K562 (cell line): ENCODE data around the gene ARHGEF10L. TPM values are rescaled to one million over a fixed set of nuclear protein-coding genes. Genes with fewer than 3 reads are reported as not detected.

Experiments used
- ATAC-seq: fragments of 200-7000 bp; cut with Tn5 transposase; 3 replicates; pipeline ENCODE4 v1.9.1; 2020; ENCODE audit warnings: moderate library complexity
- BruUV-seq: library from RNA; stranded (reverse); fragments of 400-500 nt; replicated peaks from 2 replicates; lab custom pipeline; 2021; lab: Mats Ljungman, UMichigan
- CTCF ChIA-PET: fragments of 300-600 bp; formaldehyde crosslinking; extraction: SDS; loops from one replicate; lab custom pipeline; 2021; ENCODE audit warnings: low intra/inter-chr PET ratio; lab: Yijun Ruan, JAX
- POLR2A ChIA-PET: fragments of 300-600, 350-650 bp; sonication (Branson Sonifier 250); formaldehyde crosslinking; extraction: SDS; loops from one replicate; lab custom pipeline; 2021; ENCODE audit warnings: antibody characterized with exemption, inconsistent platforms; lab: Yijun Ruan, JAX
- DNase-seq, 4 experiments: peaks; one replicate each; pipeline versions ENCODE4 v3.0.0 to v3.0.0-alpha.2; 2011 to 2018; ENCODE audit warnings: low spot score in 3 of 4, mixed read lengths in 3 of 4; ENCODE audit errors: extremely low read depth in 1 of 4
- FAIRE-seq: peaks from 2 replicates; lab custom pipeline; 2011; peaks lifted over from hg19 to GRCh38; lab: Jason Lieb, UNC
- H2AFZ ChIP-seq: 2 replicates; pipeline ENCODE4 v1.6.0; 2011; ENCODE audit warnings: low read depth, low read length, control low read depth, inconsistent platforms
- H3K27ac ChIP-seq: fragments of 200-600 bp; 3 replicates; pipeline ENCODE4 v1.8.0; 2011; ENCODE audit warnings: low read depth, mild to moderate bottlenecking, control low read depth, inconsistent platforms, low read length, moderate library complexity, mixed read lengths; ENCODE audit errors: extremely low read depth
- H3K27me3 ChIP-seq, 2 experiments: fragments of 300-600 bp in 1 of 2; 2 replicates in 1 of 2; 3 replicates in 1 of 2; pipeline versions ENCODE4 v1.6.0 to v1.8.0; 2011; ENCODE audit warnings: inconsistent platforms in 2 of 2, low read length in 2 of 2, mild to moderate bottlenecking in 1 of 2, mixed read lengths in 1 of 2, moderate library complexity in 1 of 2; ENCODE audit not compliant: control insufficient read depth in 2 of 2, insufficient read depth in 2 of 2
- H3K36me3 ChIP-seq: fragments of 300-600 bp; 3 replicates; pipeline ENCODE4 v1.8.0; 2011; ENCODE audit warnings: mild to moderate bottlenecking, low read length, inconsistent platforms; ENCODE audit not compliant: control insufficient read depth, insufficient read depth
- H3K4me1 ChIP-seq, 2 experiments: fragments of 200-600 bp in 1 of 2; replicated peaks in 1 of 2; 2 replicates in 1 of 2; 3 replicates in 1 of 2; pipeline versions ENCODE4 v1.5.1 to v1.8.0; 2011; ENCODE audit warnings: inconsistent platforms in 2 of 2, low read length in 2 of 2, mild to moderate bottlenecking in 1 of 2, mixed read lengths in 1 of 2, moderate library complexity in 1 of 2; ENCODE audit not compliant: control insufficient read depth in 2 of 2, insufficient read depth in 2 of 2
- H3K4me2 ChIP-seq: 2 replicates; pipeline ENCODE4 v1.6.1; 2011; ENCODE audit warnings: low read length, control low read depth, inconsistent platforms, mixed read lengths; ENCODE audit not compliant: insufficient read depth
- H3K4me3 ChIP-seq: fragments of 200-600 bp; sonication (generic), shearing (Covaris generic); 2 replicates; pipeline ENCODE4 v1.5.1; 2016; ENCODE audit warnings: control low read depth, inconsistent platforms
- H3K79me2 ChIP-seq: fragments of 200-600 bp; 3 replicates; pipeline ENCODE4 v1.8.0; 2011; ENCODE audit warnings: low read length, inconsistent platforms; ENCODE audit not compliant: control insufficient read depth, insufficient read depth
- H3K9ac ChIP-seq, 2 experiments: 2 replicates each; pipeline versions ENCODE4 v1.6.0 to v1.6.1; 2011; ENCODE audit warnings: low read depth in 2 of 2, low read length in 2 of 2, control low read depth in 1 of 2, inconsistent platforms in 1 of 2, mild to moderate bottlenecking in 1 of 2, mixed read lengths in 1 of 2; ENCODE audit not compliant: insufficient read depth in 1 of 2
- H3K9me1 ChIP-seq: one replicate; pipeline ENCODE4 v1.6.0; 2011; ENCODE audit warnings: inconsistent platforms, mild to moderate bottlenecking, low read length, moderate library complexity; ENCODE audit not compliant: control insufficient read depth, insufficient read depth
- H3K9me3 ChIP-seq: replicated peaks from 2 replicates; pipeline ENCODE4 v1.5.1; 2011; ENCODE audit warnings: low read depth, low read length, inconsistent platforms; ENCODE audit not compliant: control insufficient read depth, insufficient read depth
- H4K20me1 ChIP-seq: replicated peaks from 2 replicates; pipeline ENCODE4 v1.6.1; 2011; ENCODE audit warnings: low read length, inconsistent platforms, mixed read lengths; ENCODE audit not compliant: control insufficient read depth, insufficient read depth
- NR1H2 ChIP-seq: sonication (generic); formaldehyde crosslinking; IDR thresholded peaks from 2 replicates; pipeline ENCODE4 v1.4.0; 2020; ENCODE audit warnings: mild to moderate bottlenecking, missing genetic modification reagents
- POLR2A ChIP-seq: fragments of 450-650 bp; conservative IDR thresholded peaks from 2 replicates; pipeline ENCODE4 v1.6.1; 2016
- RFX5 ChIP-seq: IDR thresholded peaks from 2 replicates; pipeline ENCODE4 v1.6.1; 2011; ENCODE audit warnings: low read depth, mild to moderate bottlenecking, improper control_type of control experiment, low read length
- SMARCE1 ChIP-seq: fragments of 450-650 bp; IDR thresholded peaks from 2 replicates; pipeline ENCODE4 v1.7.1; 2016; ENCODE audit warnings: mild to moderate bottlenecking
- YY1 ChIP-seq, 3 experiments: IDR thresholded peaks; 2 replicates each; pipeline ENCODE4 v1.6.1; 2011; ENCODE audit warnings: low read length in 2 of 3, mild to moderate bottlenecking in 2 of 3, moderate library complexity in 2 of 3, borderline replicate concordance in 1 of 3, control low read depth in 1 of 3, low read depth in 1 of 3; ENCODE audit not compliant: insufficient read depth in 3 of 3, insufficient replicate concordance in 2 of 3, control insufficient read depth in 1 of 3, insufficient read length in 1 of 3; ENCODE audit errors: extremely low read depth in 1 of 3
- ZNF239 ChIP-seq: fragments of 250-450 bp; sonication (Bioruptor Pico); IDR thresholded peaks from 2 replicates; pipeline ENCODE4 v1.4.0; 2020; ENCODE audit warnings: mild to moderate bottlenecking
- ZNF668 ChIP-seq: fragments of 250-450 bp; sonication (Bioruptor Pico); IDR thresholded peaks from 2 replicates; pipeline ENCODE4 v1.8.0; 2022; ENCODE audit warnings: mild to moderate bottlenecking, inconsistent platforms
- WGBS: fragments of 100-300 bp; shearing (Covaris generic); methylation state at CpG from one replicate; pipeline ENCODE4 v1.1.6; 2016; ENCODE audit warnings: low coverage, mixed read lengths; ENCODE audit not compliant: insufficient coverage; ENCODE audit errors: missing lambda C conversion rate; 5-methylcytosine and 5-hydroxymethylcytosine counted together
- in situ Hi-C: fragments of 300-500 bp; cut with MboI; formaldehyde crosslinking; loops from 4 replicates; pipeline ENCODE4 v1.15.0; 2018; ENCODE audit warnings: inconsistent platforms, mixed read lengths
- intact Hi-C: fragments of 100-400 bp; cut with micrococcal nuclease; formaldehyde crosslinking; loops from 2 replicates; pipeline ENCODE4 v1.14.2; 2022
- polyA plus RNA-seq, 8 experiments: library from polyadenylated mRNA; depleted of rRNA in 4 of 8; stranded (reverse) in 5 of 8; unstranded in 3 of 8; fragments of >200 nt; fragmentation: Nextera tagmentation in 2 of 8; fragmentation: Illumina TruSeq in 1 of 8; extraction: Ambion mirVana in 2 of 8; extraction: Trizol in 1 of 8; gene quantifications; 2 replicates each; pipeline versions ENCODE4 v1.2.1 to v1.2.3, GENCODE V29; 2011 to 2014; ENCODE audit warnings: inconsistent platforms in 1 of 8, missing spikeins in 1 of 8
- total RNA-seq, 7 experiments: library from RNA; depleted of rRNA in 6 of 7; stranded (reverse); fragments of >200 nt in 6 of 7; fragmentation: Illumina TruSeq in 2 of 7; extraction: Trizol in 2 of 7; gene quantifications; 2 replicates each; pipeline versions ENCODE4 v1.2.1 to v1.2.3, GENCODE V29; 2011 to 2021; ENCODE audit warnings: low replicate concordance in 1 of 7
- TF ChIP-seq, protein P1 (sequence below): fragments of 250-450 bp; sonication (Bioruptor Pico); IDR thresholded peaks from 2 replicates; pipeline ENCODE4 v1.5.0; 2022; ENCODE audit warnings: mild to moderate bottlenecking
- TF ChIP-seq, protein P2 (sequence below), 2 experiments: fragments of 450-650 bp in 1 of 2; sonication (generic) in 1 of 2; formaldehyde crosslinking in 1 of 2; IDR thresholded peaks in 1 of 2; conservative IDR thresholded peaks in 1 of 2; 2 replicates each; pipeline versions ENCODE4 v1.6.1 to v1.8.1; 2016 to 2023; ENCODE audit warnings: mild to moderate bottlenecking in 2 of 2, moderate library complexity in 2 of 2, inconsistent platforms in 1 of 2, missing genetic modification reagents in 1 of 2
- TF ChIP-seq, protein P3 (sequence below): sonication (generic); formaldehyde crosslinking; IDR thresholded peaks from 2 replicates; pipeline ENCODE4 v1.8.1; 2023; ENCODE audit warnings: missing genetic modification reagents, mild to moderate bottlenecking, borderline replicate concordance
- TF ChIP-seq, protein P4 (sequence below): fragments of 450-650 bp; IDR thresholded peaks from 2 replicates; pipeline ENCODE4 v1.6.1; 2016; ENCODE audit warnings: missing biosample characterization, missing genetic modification characterization

The ARHGEF10L gene
- total and polyA plus RNA-seq, 9 of the 15 experiments (the other 6 are each of a cell fraction or from before 2014, with no cell fraction given), result 0.09 to 0.13 TPM; not detected in 7

DNA sequence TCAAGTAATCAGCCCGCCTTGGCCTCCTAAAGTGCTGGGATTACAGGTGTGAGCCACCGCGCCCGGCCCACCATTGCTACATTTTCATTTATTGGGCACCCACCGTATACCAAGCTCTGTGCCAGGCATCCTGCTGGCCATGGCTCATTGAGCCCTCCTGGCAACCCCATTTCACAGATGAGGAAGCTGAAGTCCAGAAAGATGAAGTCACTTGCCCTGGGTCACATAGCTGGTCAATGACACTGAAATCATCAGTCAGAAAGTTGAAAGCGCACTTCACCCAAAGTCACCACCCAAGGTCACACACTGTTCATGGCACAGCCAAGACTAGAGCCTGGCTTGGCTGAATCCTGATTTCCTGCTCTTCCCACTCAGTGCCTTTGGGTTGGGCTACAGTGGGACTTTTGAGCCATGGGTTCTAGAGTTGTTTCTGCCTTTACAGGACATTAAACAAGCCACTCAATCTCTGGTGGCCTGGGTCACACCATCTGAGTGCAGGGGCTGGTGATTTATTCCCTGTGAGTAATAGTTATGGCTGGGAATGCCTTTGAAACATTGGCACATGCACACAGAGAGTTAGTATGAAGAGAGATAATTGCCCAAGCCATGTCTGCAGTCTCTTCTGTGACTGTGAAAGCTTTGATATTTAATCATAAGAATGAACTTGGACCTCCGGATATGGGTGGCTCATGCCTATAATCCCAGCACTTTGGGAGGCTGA lies 16.0 kb upstream of the ARHGEF10L start:
- Histone ChIP-seq H2AFZ (no peak overlapping the region), H3K9me3 (no peaks in the 10 kb centered on the region), H3K9me1 (no peaks in the 10 kb centered on the region), H3K36me3 (no peaks in the 10 kb centered on the region), H3K4me1 (peaks cover 0 to 4% of the 10 kb centered on the region in 2 experiments; a peak in 2 of 5 replicates), H4K20me1 (peaks cover 17% of the 10 kb centered on the region), H3K4me2 (no peak overlapping the region), H3K9ac (no peak overlapping the region), H3K27ac (no peak overlapping the region), H3K79me2 (no peaks in the 10 kb centered on the region), H3K4me3 (no peak overlapping the region), H3K27me3 (peaks cover 31 to 67% of the 10 kb centered on the region in 2 experiments; a peak in 4 of 5 replicates)
- ATAC-seq (no peak), FAIRE-seq (no peak), DNase-seq (no peak)
- WGBS, result 1% methylated on average over 7 of the region's 7 CpGs
- in situ Hi-C loops, result no loop called here
- intact Hi-C loops, result no loop called here
- BruUV-seq, result no TSS peak
- CTCF ChIA-PET, result no interaction called here
- POLR2A ChIA-PET, result interaction anchor here (1.3 to 1.5 kb wide), 2 partner anchors 9 to 48 kb away, joined by 3 read pairs; no protein-coding TSS in a partner anchor
- TF ChIP-seq ZNF668 (CRISPR knock-in tag), result no peak
- TF ChIP-seq, protein P1, sequence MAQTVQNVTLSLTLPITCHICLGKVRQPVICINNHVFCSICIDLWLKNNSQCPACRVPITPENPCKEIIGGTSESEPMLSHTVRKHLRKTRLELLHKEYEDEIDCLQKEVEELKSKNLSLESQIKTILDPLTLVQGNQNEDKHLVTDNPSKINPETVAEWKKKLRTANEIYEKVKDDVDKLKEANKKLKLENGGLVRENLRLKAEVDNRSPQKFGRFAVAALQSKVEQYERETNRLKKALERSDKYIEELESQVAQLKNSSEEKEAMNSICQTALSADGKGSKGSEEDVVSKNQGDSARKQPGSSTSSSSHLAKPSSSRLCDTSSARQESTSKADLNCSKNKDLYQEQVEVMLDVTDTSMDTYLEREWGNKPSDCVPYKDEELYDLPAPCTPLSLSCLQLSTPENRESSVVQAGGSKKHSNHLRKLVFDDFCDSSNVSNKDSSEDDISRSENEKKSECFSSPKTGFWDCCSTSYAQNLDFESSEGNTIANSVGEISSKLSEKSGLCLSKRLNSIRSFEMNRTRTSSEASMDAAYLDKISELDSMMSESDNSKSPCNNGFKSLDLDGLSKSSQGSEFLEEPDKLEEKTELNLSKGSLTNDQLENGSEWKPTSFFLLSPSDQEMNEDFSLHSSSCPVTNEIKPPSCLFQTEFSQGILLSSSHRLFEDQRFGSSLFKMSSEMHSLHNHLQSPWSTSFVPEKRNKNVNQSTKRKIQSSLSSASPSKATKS, result no peak
- no peak for TF ChIP-seq RFX5
- no peak for TF ChIP-seq SMARCE1
- no peak for TF ChIP-seq YY1 (IDR thresholded peaks at IDR 0.05; ENCODE audit: borderline replicate concordance in 1 of 3, control insufficient read depth in 1 of 3, extremely low read depth in 1 of 3, insufficient read depth in 3 of 3, insufficient read length in 1 of 3, insufficient replicate concordance in 2 of 3, low read depth in 1 of 3, low read length in 2 of 3)
- TF ChIP-seq, protein P2, sequence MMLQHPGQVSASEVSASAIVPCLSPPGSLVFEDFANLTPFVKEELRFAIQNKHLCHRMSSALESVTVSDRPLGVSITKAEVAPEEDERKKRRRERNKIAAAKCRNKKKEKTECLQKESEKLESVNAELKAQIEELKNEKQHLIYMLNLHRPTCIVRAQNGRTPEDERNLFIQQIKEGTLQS (IDR thresholded peaks at IDR 0.05), result no peak
- TF ChIP-seq, protein P2 (CRISPR knock-in tag; conservative IDR thresholded peaks at IDR 0.05), result no peak
- no peak for TF ChIP-seq NR1H2 (CRISPR knock-in tag)
- TF ChIP-seq, protein P3, sequence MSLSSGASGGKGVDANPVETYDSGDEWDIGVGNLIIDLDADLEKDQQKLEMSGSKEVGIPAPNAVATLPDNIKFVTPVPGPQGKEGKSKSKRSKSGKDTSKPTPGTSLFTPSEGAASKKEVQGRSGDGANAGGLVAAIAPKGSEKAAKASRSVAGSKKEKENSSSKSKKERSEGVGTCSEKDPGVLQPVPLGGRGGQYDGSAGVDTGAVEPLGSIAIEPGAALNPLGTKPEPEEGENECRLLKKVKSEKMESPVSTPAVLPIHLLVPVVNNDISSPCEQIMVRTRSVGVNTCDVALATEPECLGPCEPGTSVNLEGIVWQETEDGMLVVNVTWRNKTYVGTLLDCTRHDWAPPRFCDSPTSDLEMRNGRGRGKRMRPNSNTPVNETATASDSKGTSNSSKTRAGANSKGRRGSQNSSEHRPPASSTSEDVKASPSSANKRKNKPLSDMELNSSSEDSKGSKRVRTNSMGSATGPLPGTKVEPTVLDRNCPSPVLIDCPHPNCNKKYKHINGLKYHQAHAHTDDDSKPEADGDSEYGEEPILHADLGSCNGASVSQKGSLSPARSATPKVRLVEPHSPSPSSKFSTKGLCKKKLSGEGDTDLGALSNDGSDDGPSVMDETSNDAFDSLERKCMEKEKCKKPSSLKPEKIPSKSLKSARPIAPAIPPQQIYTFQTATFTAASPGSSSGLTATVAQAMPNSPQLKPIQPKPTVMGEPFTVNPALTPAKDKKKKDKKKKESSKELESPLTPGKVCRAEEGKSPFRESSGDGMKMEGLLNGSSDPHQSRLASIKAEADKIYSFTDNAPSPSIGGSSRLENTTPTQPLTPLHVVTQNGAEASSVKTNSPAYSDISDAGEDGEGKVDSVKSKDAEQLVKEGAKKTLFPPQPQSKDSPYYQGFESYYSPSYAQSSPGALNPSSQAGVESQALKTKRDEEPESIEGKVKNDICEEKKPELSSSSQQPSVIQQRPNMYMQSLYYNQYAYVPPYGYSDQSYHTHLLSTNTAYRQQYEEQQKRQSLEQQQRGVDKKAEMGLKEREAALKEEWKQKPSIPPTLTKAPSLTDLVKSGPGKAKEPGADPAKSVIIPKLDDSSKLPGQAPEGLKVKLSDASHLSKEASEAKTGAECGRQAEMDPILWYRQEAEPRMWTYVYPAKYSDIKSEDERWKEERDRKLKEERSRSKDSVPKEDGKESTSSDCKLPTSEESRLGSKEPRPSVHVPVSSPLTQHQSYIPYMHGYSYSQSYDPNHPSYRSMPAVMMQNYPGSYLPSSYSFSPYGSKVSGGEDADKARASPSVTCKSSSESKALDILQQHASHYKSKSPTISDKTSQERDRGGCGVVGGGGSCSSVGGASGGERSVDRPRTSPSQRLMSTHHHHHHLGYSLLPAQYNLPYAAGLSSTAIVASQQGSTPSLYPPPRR (CRISPR knock-in tag), result no peak
- TF ChIP-seq ZNF239, result no peak
- no peak for TF ChIP-seq POLR2A
- TF ChIP-seq, protein P4, sequence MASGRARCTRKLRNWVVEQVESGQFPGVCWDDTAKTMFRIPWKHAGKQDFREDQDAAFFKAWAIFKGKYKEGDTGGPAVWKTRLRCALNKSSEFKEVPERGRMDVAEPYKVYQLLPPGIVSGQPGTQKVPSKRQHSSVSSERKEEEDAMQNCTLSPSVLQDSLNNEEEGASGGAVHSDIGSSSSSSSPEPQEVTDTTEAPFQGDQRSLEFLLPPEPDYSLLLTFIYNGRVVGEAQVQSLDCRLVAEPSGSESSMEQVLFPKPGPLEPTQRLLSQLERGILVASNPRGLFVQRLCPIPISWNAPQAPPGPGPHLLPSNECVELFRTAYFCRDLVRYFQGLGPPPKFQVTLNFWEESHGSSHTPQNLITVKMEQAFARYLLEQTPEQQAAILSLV (tag), result no peak
